Midbrain (tissue), 1 donor: ENCODE measurements around the gene SLC15A1.

ENCODE experiments used
- DNase-seq: peaks from one replicate; lab custom pipeline; 2025; lab: John Stamatoyannopoulos, UW

The SLC15A1 gene

DNA sequence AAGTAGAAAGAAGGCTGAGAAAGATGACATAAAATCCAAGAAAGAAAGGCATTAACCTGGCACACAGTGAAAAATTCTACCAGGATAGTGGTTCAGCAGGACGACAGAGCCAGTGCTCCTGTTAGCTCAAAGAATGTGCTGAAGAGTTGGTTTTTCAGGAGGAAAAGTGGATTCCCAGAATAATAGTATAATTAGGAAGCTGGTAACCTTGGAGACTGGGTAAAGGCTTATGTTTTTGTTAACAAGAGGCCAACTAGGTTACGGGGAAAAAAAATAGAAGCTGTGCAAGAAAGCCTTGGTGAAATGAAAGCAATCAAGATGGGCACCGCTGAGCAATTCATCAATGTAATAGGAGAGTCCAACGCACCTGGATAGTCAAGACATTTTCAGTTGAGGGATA, 54.7 kb downstream of the SLC15A1 start:
- no peak for DNase-seq

DNA sequence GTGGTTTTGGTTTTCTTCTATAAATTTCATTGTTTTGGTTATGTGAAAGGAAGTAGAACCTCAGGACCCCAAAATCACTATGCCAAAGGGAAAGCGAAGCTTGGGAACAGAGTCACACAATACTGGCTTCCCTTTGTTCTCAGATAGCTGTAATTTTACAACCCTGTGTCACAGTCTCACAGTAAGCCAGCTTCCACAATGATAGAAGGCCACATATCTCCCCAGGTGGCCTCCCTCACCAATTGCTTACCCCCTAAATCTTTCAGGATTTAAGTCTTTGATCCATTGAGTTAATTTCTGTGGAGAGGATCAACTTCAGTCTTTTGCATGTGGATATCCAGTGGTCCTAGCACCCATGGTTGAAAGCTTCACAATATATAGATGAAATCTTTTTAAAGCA, 58.7 kb downstream of the SLC15A1 start:
- no peak for DNase-seq

DNA sequence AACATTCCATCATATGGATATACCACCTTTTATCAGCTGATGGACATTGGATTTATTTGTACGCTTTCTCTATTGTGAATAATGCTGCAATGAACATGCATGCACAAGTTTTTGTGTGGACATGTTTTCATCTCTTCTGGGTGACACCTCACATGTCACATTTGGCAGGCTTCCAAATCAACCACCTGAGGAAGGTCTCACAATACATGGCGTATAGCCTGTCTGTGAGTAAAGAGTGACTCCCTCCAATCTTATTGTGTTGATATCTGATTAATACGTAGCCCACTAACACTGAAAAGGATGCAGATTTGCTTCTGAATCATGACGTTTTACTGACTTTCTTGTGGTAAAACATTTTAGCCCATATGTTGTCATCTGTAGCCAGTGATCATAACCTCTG, 61.1 kb downstream of the SLC15A1 start:
- DNase-seq, result no peak

DNA sequence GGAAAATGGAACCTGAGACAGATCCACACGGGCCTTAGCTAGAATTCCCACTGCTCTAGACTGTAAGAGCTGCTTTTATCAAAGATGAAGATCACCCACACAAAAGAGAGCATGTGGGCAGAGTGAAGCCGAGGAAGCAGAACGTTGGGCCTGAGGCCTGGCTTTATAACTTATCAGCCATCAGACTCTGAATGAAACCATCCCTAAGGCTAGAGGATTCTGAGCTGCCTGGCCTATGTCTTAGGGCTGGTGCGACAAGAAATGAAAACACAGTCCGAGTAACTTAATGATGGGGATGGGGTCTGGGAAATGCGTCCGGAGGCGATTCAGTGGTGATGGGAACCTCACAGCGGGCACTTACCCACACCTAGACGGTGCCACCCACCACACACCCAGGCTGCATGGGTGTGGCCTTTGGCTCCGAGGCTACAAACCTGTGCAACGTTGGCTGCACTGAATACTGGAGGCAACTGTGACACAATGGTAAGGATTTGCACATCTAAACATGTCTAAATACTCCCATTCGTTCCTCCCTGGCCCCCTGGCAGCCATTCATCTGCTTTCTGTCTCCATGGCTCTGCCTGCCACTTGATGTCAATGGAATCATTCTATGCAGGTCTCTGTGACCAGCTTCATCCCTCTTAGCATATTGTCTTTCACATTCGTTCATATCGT, 62.0 kb downstream of the SLC15A1 start:
- DNase-seq, result no peak

DNA sequence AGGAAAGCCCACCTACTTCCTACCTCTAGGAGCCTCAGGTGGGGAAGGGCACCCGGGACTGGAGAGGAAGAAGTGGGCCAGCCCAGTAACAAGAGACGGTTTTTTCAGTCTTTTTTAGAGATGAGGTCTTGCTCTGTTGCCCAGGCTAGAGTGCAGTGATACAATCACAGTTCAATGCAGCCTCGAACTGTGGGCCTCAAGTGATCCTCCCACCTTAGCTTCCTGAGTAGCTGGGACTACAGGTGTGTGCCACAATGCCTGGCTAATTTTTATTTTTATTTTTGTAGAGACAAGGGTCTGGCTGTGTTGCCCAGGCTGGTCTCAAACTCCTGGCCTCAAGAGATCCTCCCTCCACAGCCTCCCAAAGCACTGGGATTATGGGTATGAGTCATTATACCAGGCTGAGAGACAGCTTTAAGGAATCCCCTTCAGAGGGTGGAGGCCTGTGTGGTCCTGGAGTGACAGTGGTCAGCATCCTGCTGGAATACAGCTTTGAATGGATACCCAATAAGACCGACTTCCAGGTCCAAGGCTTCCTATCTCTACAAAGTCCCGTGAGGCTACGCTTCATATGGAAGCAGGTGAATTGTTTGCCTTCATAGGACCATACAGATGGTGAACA, 63.0 kb downstream of the SLC15A1 start:
- DNase-seq, result no peak

DNA sequence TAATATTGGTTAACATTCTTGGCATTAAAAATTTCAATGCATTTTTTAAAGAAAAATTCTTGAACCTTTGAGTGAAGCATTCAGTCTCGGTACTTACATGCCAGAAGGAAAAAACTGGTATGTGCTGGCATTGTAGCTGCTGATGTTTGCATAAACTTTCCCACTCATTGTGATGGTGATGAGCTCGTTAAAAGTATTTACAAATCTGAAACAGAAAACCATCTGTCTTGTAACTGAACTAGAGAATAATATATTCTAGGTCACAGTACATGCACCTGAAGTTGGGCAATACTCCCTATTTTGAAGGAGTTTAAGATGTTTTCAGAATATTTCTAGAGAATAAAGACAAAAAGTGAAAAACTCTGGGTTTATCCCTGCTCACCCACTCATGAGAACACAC, 64.1 kb downstream of the SLC15A1 start:
- no peak for DNase-seq

DNA sequence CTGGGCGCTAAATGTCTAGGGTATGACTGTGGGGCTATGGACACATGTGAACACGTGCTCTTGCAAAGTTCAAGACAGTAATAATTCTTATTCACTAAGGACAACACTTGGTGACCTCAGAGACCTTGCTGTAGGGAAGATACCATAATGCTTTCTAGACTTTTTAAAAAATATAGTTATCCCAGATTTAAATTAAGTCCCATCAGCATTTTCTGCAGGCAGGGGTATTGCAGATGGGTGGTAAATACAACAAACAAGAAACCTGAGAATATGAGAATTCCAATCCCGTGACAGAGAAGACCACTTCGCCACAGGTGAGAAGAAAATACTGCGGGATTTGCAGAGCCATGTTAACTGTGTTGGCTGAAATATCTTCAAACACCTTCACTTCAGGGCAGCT, 65.2 kb downstream of the SLC15A1 start:
- DNase-seq, result no peak

DNA sequence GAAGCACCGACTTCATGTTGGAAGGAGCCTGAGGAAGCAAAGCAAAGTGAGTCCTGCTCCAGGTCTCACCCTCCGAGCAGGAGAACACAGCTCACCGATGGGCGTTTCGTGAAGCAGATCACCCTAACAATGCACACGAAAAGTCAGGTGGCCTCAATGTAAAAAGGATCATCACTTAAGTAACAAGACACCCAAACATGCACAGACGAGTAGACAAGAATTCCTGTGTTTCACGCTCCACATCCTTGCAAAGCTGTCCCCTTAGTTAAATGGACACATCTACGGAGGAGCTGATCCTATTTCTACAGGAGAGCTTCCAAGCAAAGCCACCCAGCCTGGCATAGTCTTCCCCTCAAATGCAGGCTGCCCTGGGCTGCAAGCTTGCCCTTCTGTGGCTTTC, 66.2 kb downstream of the SLC15A1 start:
- no peak for DNase-seq

DNA sequence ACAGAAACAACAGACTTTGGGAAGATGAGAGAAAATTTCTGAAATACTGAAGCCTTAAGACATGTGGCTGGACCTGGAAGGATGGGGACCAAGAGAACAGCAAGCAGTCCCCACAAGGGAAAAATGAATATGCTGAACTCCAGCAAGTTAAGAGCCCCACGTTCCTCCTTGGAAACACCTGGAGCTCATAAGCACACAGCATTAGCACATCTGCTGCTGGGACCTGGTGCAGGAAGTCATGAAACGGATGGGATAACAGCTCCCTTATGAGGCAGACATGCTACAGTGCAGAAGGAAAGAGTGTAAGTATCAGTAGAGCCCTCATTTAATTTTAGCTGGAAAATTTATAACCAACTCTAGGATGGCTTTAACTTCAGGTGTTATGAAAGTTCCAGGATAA, 67.3 kb downstream of the SLC15A1 start:
- no peak for DNase-seq

DNA sequence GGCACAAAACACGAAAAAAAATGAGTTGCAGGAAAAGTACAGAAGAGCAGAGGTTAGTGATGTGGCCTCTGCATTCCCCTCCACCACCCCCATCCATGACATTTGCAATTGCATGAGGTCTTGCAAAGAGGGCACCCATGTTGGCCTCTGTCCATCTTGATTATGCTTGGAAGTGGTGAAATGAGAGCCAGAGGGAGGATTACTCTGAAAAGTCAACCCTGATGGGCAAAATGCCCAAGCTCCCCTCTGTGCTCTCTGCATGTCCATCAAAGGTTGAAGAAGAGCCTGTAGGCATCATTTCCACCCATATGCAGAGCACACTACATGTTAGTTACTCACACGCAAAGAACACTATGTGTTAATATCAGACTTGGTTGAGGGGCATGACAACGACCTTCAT, 71.4 kb downstream of the SLC15A1 start:
- no peak for DNase-seq

DNA sequence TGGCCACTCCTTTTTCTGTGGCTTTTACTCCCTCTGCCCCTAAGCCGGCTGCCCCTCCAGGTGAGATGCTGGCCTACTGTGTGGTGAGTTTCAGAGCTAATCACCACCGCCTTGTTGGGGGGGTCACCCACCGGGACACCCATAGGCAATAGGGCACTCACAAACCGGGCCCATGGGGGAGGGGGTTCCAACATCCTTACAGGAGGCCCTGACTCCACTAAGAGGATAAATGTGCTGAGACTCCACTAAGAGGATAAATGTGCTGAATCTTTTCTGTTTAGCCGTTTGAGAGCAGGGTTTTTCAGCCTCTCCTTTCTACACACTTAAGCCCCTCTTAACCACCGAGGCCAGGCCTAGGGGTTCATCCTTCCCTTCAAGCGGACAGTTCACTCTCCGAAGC, 73.7 kb downstream of the SLC15A1 start:
- no peak for DNase-seq

DNA sequence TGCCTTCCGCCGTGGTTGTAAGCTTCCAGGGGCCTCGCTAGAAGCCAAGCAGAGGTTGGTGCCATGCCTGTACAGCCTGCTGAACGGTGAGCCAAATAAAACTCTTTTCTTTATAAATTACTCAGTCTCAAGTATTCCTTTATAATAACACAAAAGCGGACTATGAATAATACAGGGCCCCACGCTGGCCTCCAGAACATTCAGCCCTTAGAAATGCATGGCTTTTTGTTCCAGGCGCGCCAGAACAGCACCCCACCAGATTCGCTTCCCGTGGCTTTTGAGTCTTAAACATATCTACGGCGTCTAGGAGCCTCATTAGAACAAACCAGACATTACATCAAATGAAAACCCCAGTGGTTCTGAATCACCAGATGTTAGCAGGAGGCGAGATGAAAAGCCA, 75.1 kb downstream of the SLC15A1 start:
- DNase-seq, result peak; percentile 4

DNA sequence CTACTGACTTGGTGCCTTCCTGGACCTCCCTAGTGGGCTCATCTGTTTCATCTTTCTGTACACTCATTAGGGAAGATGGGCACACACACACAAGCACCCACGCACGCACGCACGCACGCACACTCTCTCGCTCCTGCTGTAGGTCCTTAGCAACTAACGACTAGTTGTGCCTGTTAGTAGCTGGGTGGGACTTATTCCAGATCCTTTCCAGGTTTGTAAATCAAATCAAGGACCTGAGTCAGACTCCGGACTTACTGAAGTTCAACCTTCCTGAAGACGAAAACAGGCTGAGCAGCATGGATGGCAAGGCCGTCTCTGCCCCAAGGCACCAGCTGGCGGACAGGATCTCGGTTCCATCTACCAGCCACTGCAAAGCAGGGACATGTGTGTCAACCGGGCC, 76.2 kb downstream of the SLC15A1 start:
- no peak for DNase-seq

DNA sequence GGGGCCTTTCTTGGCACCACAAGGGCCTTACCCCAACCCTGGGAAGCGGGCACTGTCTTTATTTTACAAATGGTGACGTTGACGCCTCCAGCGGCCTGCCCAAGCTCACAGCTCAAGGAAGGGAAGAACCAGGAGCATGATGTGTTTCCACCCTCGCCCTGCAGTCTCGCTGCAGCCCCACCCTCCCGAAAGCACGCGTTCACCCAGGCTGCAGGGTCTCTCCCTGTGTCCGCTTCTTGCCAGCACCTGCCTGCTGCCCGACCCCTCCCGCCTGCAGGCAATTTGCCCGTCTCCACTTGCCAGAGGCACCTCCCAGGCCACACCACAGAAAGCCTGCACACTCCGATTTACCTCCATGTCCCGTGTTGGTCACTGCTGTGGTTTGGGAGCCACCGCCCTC, 76.6 kb downstream of the SLC15A1 start:
- DNase-seq, result no peak

DNA sequence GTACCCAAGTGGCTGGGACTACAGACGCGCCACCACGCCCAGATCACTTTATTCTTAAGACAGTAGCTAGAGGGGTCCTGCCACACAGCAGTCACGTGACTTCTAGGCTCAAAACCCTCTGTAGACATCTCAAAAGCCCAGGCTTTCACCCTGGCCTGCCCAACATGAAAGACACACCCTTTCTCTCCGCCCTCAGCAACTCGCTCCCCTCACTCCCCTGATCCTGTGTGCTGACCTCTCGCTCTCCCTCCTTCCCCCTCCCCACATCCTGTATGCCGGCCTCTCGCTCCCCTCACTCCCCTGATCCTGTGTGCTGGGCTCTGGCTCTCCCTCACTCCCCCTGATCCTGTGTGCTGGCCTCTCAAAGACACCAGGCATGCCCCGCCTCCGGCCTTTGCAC, 77.4 kb downstream of the SLC15A1 start:
- DNase-seq, result no peak

DNA sequence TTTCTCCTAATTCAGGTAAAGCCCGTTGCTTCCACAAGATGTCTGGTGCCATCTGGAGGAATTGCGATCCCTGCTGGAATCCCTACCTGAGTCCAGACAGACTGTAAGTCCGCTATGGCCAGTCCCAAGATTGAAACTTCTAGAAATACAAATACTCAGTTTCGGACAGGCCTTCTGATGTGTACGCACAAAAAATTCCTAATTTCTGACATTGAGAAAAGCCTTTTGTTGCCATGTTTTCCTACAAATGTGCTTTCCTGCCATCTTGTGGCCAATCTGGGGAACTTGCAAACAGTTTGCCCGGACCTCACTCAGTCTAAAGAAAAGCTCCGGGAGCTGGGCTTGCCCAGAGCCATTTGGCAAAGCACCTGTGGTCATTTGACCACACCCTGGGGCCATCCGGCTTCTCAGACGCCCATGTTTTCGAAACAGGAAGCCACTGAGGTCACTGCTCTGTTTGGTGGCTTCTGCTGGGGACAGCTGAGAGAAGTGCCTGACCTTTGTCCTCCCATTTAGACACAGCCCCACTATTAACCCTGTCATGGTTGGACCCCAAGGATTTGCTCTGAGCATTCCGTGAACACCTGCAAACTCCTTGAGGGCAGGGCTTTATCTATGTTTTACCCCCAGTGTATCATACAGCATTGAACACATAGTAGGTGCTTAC, 79.4 kb downstream of the SLC15A1 start:
- DNase-seq, result peak; percentile 73

DNA sequence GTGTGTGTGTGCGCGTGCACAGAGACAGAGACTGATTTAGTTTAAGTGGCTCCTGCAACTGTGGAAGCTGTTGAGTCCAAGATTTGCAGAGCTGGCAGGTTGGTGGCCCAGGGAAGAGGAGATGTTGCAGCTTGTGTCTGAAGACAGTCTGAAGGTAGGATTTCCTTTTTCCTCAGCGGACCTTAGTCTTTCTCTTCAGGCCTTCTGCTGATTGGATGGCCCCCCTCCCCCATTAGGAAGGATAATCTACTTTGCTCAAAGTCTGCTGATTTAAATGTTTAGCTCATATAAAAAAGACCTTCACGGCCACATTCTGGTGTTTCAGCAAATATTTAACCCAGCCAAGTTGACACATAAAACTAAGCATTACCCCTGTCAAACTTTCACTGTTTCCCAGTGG, 84.3 kb downstream of the SLC15A1 start:
- DNase-seq, result no peak

DNA sequence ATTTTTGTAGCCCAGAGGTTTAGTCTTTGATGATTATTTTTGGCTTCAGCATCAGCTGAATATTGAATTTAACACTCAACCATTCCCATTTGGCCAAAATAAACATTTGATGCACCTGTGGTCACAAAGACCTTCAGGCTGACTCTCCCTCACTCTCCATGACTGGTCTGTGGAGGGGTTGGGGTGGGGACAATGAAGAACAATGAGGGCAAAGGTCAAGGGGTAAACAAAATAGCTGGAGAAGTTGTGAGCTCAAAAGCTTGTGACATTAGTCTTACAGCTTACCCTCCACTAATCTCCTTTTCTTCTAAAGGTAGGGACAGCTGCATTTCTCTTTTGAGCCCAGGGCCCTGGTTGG, 86.9 kb downstream of the SLC15A1 start:
- DNase-seq, result no peak

DNA sequence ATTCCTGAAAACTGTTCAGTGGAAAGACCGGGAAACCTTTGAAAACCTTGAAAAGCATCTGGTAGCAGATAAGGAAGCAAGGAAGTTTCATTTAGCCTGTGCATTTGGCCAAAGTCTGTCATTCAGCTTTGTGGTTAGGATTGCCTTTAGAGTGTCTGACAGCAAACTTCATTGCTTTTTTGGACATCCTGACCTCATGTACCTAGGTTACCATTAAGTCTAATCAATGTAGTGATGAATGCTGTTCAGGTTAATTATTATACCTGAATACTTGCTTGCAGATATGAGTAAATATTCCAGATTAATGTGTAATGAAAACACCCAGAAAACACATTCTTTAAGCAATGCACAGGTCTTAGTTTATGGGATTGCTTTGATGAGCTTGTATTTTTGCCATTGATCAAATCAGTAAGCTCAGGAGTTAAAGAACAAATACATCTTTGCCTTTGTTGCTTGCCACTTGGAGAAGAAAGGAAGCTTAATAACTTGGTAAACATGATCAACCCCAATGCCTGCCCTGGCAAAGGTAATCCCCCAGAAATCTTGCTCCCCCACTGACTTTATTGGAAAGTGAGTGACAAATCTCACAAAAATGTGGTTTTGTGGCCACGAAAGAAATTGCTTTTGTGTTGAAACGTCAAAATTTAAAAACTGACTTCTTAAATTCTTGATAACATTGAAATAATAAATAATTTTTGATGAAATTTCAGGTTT, 87.4 kb downstream of the SLC15A1 start:
- no peak for DNase-seq

DNA sequence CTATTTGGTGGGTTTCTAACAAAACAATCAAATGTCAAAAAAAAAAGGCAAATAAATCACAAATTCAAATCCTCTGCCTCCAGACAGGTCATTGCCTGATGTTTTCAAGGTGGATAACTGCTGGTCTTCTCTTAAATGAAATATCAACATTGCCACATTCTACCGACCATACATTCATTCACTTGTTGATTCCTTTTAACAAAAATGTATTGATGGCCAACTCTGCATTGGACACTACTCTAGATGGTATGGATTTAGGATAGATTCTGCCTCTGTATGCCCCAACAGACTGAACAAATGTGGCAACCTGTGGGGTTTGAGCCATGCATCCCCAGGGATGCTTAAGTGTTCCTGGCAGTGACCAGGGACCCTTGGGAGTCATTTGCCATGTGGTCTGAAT, 88.0 kb downstream of the SLC15A1 start:
- no peak for DNase-seq

DNA sequence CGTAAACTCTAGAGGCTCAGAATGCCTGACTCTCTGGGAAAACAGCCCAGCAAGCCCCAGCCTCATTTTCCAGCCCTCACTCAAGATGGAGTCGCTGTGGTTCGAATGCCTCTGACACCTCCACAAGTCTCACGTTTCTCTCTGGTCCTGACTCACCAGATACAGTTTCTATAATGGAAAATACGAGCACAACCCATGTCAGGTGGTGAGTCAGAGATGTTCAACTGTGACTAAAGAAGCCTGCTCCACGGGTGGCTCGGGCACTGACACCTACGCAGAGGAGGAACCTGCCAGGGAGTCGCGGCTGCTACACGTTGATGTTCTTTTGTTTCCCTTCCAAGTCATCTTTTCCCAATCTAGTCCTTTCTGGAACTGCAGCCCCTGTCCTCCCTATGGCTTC, 88.4 kb downstream of the SLC15A1 start:
- DNase-seq, result no peak

DNA sequence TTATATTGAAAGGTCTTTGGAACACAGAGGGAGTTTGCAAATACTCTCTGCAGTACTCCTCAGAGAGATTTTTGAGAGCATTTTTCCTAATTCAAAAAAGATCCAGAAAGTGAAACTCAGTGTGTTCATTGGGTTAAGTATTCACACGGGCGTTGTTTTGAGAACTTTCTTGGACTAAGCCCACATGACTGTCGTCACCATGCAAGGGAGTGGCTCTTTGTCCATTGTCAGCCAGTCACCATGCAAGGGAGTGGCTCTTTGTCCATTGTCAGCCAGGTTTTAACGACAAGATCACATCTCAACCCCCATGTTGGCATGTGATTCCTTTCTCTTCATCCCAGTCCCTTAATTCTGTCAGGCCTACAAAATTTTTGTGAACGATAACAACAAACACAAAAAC, 94.3 kb downstream of the SLC15A1 start:
- no peak for DNase-seq

DNA sequence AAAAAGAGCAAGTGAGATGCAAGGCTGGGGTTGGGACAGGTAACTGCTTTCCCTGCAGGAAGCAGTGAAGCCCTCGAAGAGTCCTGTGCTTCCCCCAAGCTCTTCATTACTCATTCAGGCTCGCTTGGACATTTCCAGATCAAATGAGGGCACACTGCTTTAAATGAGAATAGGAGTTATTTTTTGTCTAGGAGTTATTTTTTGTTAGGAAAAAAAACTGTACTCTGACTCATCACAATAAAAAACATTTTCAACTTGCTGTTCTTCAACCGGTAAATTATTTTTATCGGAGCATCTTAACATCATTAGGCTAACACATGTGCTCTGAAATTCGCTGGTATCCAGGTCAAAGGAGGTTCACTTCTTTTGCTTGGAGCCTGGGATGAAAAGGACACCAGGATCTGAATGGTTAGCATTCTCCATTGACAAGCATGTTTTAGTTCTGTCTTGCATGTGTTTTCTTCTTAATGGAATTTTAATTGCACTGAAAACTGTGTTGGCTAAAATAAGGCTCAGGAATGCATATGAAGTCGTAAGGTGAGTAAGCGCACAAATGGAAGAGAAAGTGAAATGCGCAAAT, 94.9 kb downstream of the SLC15A1 start:
- DNase-seq, result no peak
